CD8-positive, alpha-beta memory T cell (primary cell): ENCODE data around the gene STPG3. TPM values are rescaled to one million over a fixed set of nuclear protein-coding genes. Genes with fewer than 3 reads are reported as not detected.
A peak's percentile ranks its signal among the peaks of the same experiment; 100 is the strongest.

Experiments used
- CTCF ChIA-PET: fragments of 350-600 bp; sonication (Branson Sonifier 250); formaldehyde crosslinking; loops from one replicate; lab custom pipeline; 2021; ENCODE audit warnings: antibody characterized with exemption; lab: Charles Lee
- POLR2A ChIA-PET: fragments of 350-600 bp; sonication (Branson Sonifier 250); formaldehyde crosslinking; loops from one replicate; lab custom pipeline; 2021; ENCODE audit warnings: antibody characterized with exemption; lab: Charles Lee
- DNase-seq, 5 donors: peaks; one replicate each; pipeline versions ENCODE4 v3.0.0 to v3.0.0-alpha.2; 2020 to 2022; ENCODE audit warnings: mixed read lengths in 1 of 5
- H3K27ac ChIP-seq: one replicate; pipeline ENCODE4 v1.7.0; 2013; ENCODE audit warnings: low read depth, mild to moderate bottlenecking, low read length, moderate library complexity
- H3K27me3 ChIP-seq: 2 replicates; pipeline ENCODE4 v1.7.0; 2013; ENCODE audit warnings: low read length, mild to moderate bottlenecking; ENCODE audit not compliant: insufficient read depth, poor library complexity, severe bottlenecking
- H3K36me3 ChIP-seq: 2 replicates; pipeline ENCODE4 v1.7.0; 2013; ENCODE audit warnings: mild to moderate bottlenecking, low read length, moderate library complexity; ENCODE audit not compliant: insufficient read depth
- H3K4me1 ChIP-seq: 2 replicates; pipeline ENCODE4 v1.7.0; 2013; ENCODE audit warnings: mild to moderate bottlenecking, low read length, moderate library complexity; ENCODE audit not compliant: insufficient read depth
- H3K4me3 ChIP-seq: 2 replicates; pipeline ENCODE4 v1.7.0; 2013; ENCODE audit warnings: mild to moderate bottlenecking, low read length
- H3K9me3 ChIP-seq: 2 replicates; pipeline ENCODE4 v1.7.0; 2013; ENCODE audit warnings: mild to moderate bottlenecking, low read length
- H3K27ac Mint-ChIP-seq, 8 donors: one replicate each; pipeline ENCODE4 v1.8.0; 2020 to 2021; ENCODE audit warnings: mixed read lengths in 8 of 8, mild to moderate bottlenecking in 6 of 8, inconsistent platforms in 3 of 8, moderate library complexity in 3 of 8
- H3K27me3 Mint-ChIP-seq, 2 donors: one replicate each; pipeline ENCODE4 v1.8.0; 2020 to 2021; ENCODE audit warnings: mixed read lengths in 2 of 2, mild to moderate bottlenecking in 1 of 2, moderate library complexity in 1 of 2
- H3K36me3 Mint-ChIP-seq, 3 donors: one replicate each; pipeline ENCODE4 v1.8.0; 2020 to 2021; ENCODE audit warnings: mixed read lengths in 3 of 3, inconsistent platforms in 1 of 3, mild to moderate bottlenecking in 1 of 3
- H3K4me1 Mint-ChIP-seq, 3 donors: one replicate each; pipeline ENCODE4 v1.8.0; 2020 to 2021; ENCODE audit warnings: mixed read lengths in 3 of 3, inconsistent platforms in 1 of 3, mild to moderate bottlenecking in 1 of 3
- H3K4me3 Mint-ChIP-seq, 7 donors: one replicate each; pipeline ENCODE4 v1.8.0; 2020 to 2021; ENCODE audit warnings: mixed read lengths in 7 of 7, mild to moderate bottlenecking in 6 of 7, moderate library complexity in 4 of 7, inconsistent platforms in 2 of 7
- H3K9me3 Mint-ChIP-seq, 5 donors: one replicate each; pipeline ENCODE4 v1.8.0; 2020 to 2022; ENCODE audit warnings: mixed read lengths in 5 of 5, mild to moderate bottlenecking in 3 of 5, moderate library complexity in 2 of 5, inconsistent platforms in 1 of 5
- polyA plus RNA-seq: library from polyadenylated mRNA; unstranded; fragments of 300-500 nt; fragmentation: Illumina TruSeq; gene quantifications from one replicate; pipeline ENCODE4 v1.2.3, GENCODE V29; 2021
- total RNA-seq, 2 experiments: library from RNA; stranded (reverse); gene quantifications; one replicate each; pipeline ENCODE4 v1.2.3, GENCODE V29; 2021

The STPG3 gene
- total and polyA plus RNA-seq, 3 experiments from 2014 or later, result 0.27 to 0.28 TPM; not detected in 1

- Histone ChIP-seq H3K4me3 (no peak overlapping the region), H3K36me3 (no peaks in the 10 kb centered on the region), H3K27me3 (no peaks in the 10 kb centered on the region), H3K4me1 (peaks cover 9% of the 10 kb centered on the region), H3K27ac (peak overlapping the region; percentile 69), H3K9me3 (no peaks in the 10 kb centered on the region)
- H3K4me3 Mint-ChIP-seq, result no peak overlapping the region
- peaks cover 0 to 1% (median 0%) of the 10 kb centered on the region in 5 donors for H3K9me3 Mint-ChIP-seq
- H3K27me3 Mint-ChIP-seq, result no peaks in the 10 kb centered on the region
- CTCF ChIA-PET, result interaction anchor here (0.7 to 1.5 kb wide), 6 partner anchors 9 to 189 kb away, joined by 3 to 4 read pairs (median 3); partner anchors contain the start of gene SSNA1
- no peak for DNase-seq
- peaks cover 0 to 5% (median 0%) of the 10 kb centered on the region in 3 donors for H3K36me3 Mint-ChIP-seq
- no peak overlapping the region for H3K27ac Mint-ChIP-seq
- H3K4me1 Mint-ChIP-seq, result peaks cover 0 to 7% (median 2%) of the 10 kb centered on the region in 3 donors
- POLR2A ChIA-PET, result interaction anchor here (0.8 to 1.5 kb wide), 2 partner anchors 18 to 22 kb away, joined by 3 to 5 read pairs; partner anchors contain the start of gene TPRN
These were observed 32.3 kb upstream of the STPG3 start for GRCh38 chr9:137218754-137219271.

- Histone ChIP-seq H3K36me3 (no peaks in the 10 kb centered on the region), H3K4me3 (no peak overlapping the region), H3K9me3 (no peaks in the 10 kb centered on the region), H3K27me3 (no peaks in the 10 kb centered on the region), H3K27ac (no peak overlapping the region), H3K4me1 (peaks cover 13% of the 10 kb centered on the region)
- peaks cover 0 to 1% (median 0%) of the 10 kb centered on the region in 5 donors for H3K9me3 Mint-ChIP-seq
- no peaks in the 10 kb centered on the region for H3K27me3 Mint-ChIP-seq
- peaks cover 0 to 5% (median 0%) of the 10 kb centered on the region in 3 donors for H3K36me3 Mint-ChIP-seq
- ChIA-PET POLR2A (interaction anchor here (1.5 kb wide), 1 partner anchor 19 kb away, joined by 5 read pairs; the partner anchor contains the start of gene TPRN), CTCF (interaction anchor here (1.2 to 1.4 kb wide), 2 partner anchors 11 to 28 kb away, joined by 3 read pairs; no protein-coding TSS in a partner anchor)
- no peak for DNase-seq
- H3K4me3 Mint-ChIP-seq, result peak overlapping the region in 3 of 7 donors; percentile 18 to 32 (median 31)
- H3K4me1 Mint-ChIP-seq, result peaks cover 0 to 10% (median 2%) of the 10 kb centered on the region in 3 donors
- H3K27ac Mint-ChIP-seq, result no peak overlapping the region
These were observed 31.2 kb upstream of the STPG3 start for GRCh38 chr9:137219757-137220316.

GRCh38 chr9:137220317-137221094 is 30.6 kb upstream of the STPG3 start:
- Mint-ChIP-seq H3K27ac (no peak overlapping the region), H3K36me3 (peaks cover 0 to 3% (median 0%) of the 10 kb centered on the region in 3 donors), H3K27me3 (no peaks in the 10 kb centered on the region), H3K9me3 (peaks cover 0 to 1% (median 0%) of the 10 kb centered on the region in 5 donors), H3K4me1 (peaks cover 0 to 10% (median 3%) of the 10 kb centered on the region in 3 donors), H3K4me3 (peak overlapping the region in 4 of 7 donors; percentile 15 to 47 (median 32))
- peaks cover 13% of the 10 kb centered on the region for H3K4me1 ChIP-seq
- ChIA-PET POLR2A (interaction anchor here (1.5 kb wide), 1 partner anchor 20 kb away, joined by 5 read pairs; the partner anchor contains the start of gene TPRN), CTCF (no interaction called here)
- no peaks in the 10 kb centered on the region for H3K9me3 ChIP-seq
- H3K27me3 ChIP-seq, result no peaks in the 10 kb centered on the region
- H3K36me3 ChIP-seq, result no peaks in the 10 kb centered on the region
- no peak overlapping the region for H3K27ac ChIP-seq
- peak in 1 of 5 donors; percentile 47 for DNase-seq
- no peak overlapping the region for H3K4me3 ChIP-seq

GRCh38 chr9:137221095-137221505 is 30.0 kb upstream of the STPG3 start:
- Histone ChIP-seq H3K36me3 (no peaks in the 10 kb centered on the region), H3K27ac (no peak overlapping the region), H3K4me3 (no peak overlapping the region), H3K4me1 (peaks cover 13% of the 10 kb centered on the region), H3K27me3 (no peaks in the 10 kb centered on the region), H3K9me3 (no peaks in the 10 kb centered on the region)
- Mint-ChIP-seq H3K27ac (no peak overlapping the region), H3K27me3 (no peaks in the 10 kb centered on the region), H3K4me1 (peaks cover 0 to 10% (median 3%) of the 10 kb centered on the region in 3 donors), H3K4me3 (peak overlapping the region in 2 of 7 donors; percentile 15 to 47), H3K36me3 (peaks cover 0 to 1% (median 0%) of the 10 kb centered on the region in 3 donors), H3K9me3 (peaks cover 0 to 1% (median 0%) of the 10 kb centered on the region in 5 donors)
- ChIA-PET POLR2A (no interaction called here), CTCF (no interaction called here)
- no peak for DNase-seq

- Histone ChIP-seq H3K4me3 (no peak overlapping the region), H3K36me3 (no peaks in the 10 kb centered on the region), H3K27ac (no peak overlapping the region), H3K9me3 (no peaks in the 10 kb centered on the region), H3K27me3 (no peaks in the 10 kb centered on the region), H3K4me1 (peaks cover 13% of the 10 kb centered on the region)
- DNase-seq, result peak in 1 of 5 donors; percentile 52
- ChIA-PET CTCF (no interaction called here), POLR2A (interaction anchor here (1.4 kb wide), 1 partner anchor 33 kb away, joined by 5 read pairs; the partner anchor contains the start of genes ANAPC2 and SSNA1)
- Mint-ChIP-seq H3K27ac (peak overlapping the region in 1 of 8 donors; percentile 38), H3K36me3 (peaks cover 0 to 1% (median 0%) of the 10 kb centered on the region in 3 donors), H3K27me3 (no peaks in the 10 kb centered on the region), H3K9me3 (peaks cover 0 to 1% (median 0%) of the 10 kb centered on the region in 5 donors), H3K4me3 (no peak overlapping the region), H3K4me1 (peaks cover 0 to 10% (median 3%) of the 10 kb centered on the region in 3 donors)
These were observed 29.5 kb upstream of the STPG3 start for GRCh38 chr9:137221506-137222111.

- peak within 1 kb of the TSS; percentile 74 for H3K27ac ChIP-seq
- peak within 1 kb of the TSS; percentile 75 for H3K4me3 ChIP-seq
- H3K9me3 Mint-ChIP-seq, result peaks cover 0 to 1% (median 0%) of the 10 kb centered on the region in 5 donors
- H3K36me3 ChIP-seq, result no peaks in the 10 kb centered on the region
- no peaks in the 10 kb centered on the region for H3K9me3 ChIP-seq
- peaks cover under 1 to 12% (median 3%) of the 10 kb centered on the region in 3 donors for H3K4me1 Mint-ChIP-seq
- ChIA-PET POLR2A (interaction anchor here (0.7 to 2.9 kb wide), 10 partner anchors 15 to 136 kb away, joined by 3 to 23 read pairs (median 8); partner anchors contain the start of genes ANAPC2, MAN1B1, SSNA1 and TPRN), CTCF (interaction anchor here (0.9 to 3.5 kb wide), 5 partner anchors 13 to 187 kb away, joined by 3 to 18 read pairs (median 7); no protein-coding TSS in a partner anchor)
- peaks cover 0 to under 1% of the 10 kb centered on the region in 2 donors for H3K27me3 Mint-ChIP-seq
- H3K27me3 ChIP-seq, result no peaks in the 10 kb centered on the region
- no peaks in the 10 kb centered on the region for H3K36me3 Mint-ChIP-seq
- peak in 2 of 5 donors; percentile 34 to 53 for DNase-seq
- H3K4me3 Mint-ChIP-seq, result peak within 1 kb of the TSS; percentile 71 to 85 (median 76)
- H3K4me1 ChIP-seq, result peaks cover 13% of the 10 kb centered on the region
- peak within 1 kb of the TSS in 5 of 8 donors; percentile 66 to 93 (median 79) for H3K27ac Mint-ChIP-seq
These were observed 28.7 kb upstream of the STPG3 start, which contains the start of gene RNF208 for GRCh38 chr9:137222190-137223077. TSS of gene RNF208 (minus strand) at chr9:137222240. CDS start at chr9:137221212, 1,028 bp downstream.
